K562 (cell line): Measurements from ENCODE around the gene COX4I2. TPM values are rescaled to one million over a fixed set of nuclear protein-coding genes. Genes with fewer than 3 reads are reported as not detected.

Experiments
- ARNT ChIP-seq, 2 experiments: fragments of 450-650 bp; IDR thresholded peaks; 2 replicates each; pipeline ENCODE4 v1.6.1; 2016; ENCODE audit warnings: mild to moderate bottlenecking in 1 of 2
- ATF4 ChIP-seq: fragments of 450-650 bp; formaldehyde crosslinking; IDR thresholded peaks from 2 replicates; pipeline ENCODE4 v1.4.0; 2022; ENCODE audit warnings: mild to moderate bottlenecking, moderate library complexity
- BMI1 ChIP-seq: fragments of 150-350 bp; IDR thresholded peaks from 2 replicates; pipeline ENCODE4 v1.6.1; 2014; ENCODE audit warnings: low read length
- BRCA1 ChIP-seq, 2 experiments: fragments of 450-650 bp in 1 of 2; sonication (generic) in 1 of 2; formaldehyde crosslinking in 1 of 2; IDR thresholded peaks; 2 replicates each; pipeline versions ENCODE4 v1.5.0 to v1.6.1; 2017 to 2020; ENCODE audit warnings: mild to moderate bottlenecking in 1 of 2, missing genetic modification reagents in 1 of 2
- CEBPB ChIP-seq: fragments of 450-650 bp; IDR thresholded peaks from 2 replicates; pipeline ENCODE4 v1.6.1; 2016; ENCODE audit warnings: missing genetic modification characterization, missing compliant biosample characterization
- ELF1 ChIP-seq: fragments of 200-800 bp; sonication (Bioruptor generic); IDR thresholded peaks from 2 replicates; pipeline ENCODE4 v1.6.1; 2016; ENCODE audit warnings: missing genetic modification characterization, missing compliant biosample characterization
- GMEB1 ChIP-seq: fragments of 250-450 bp; sonication (Bioruptor Pico); IDR thresholded peaks from 2 replicates; pipeline ENCODE4 v1.4.0; 2020; ENCODE audit warnings: mild to moderate bottlenecking
- HOMEZ ChIP-seq: fragments of 250-450 bp; sonication (Bioruptor Pico); IDR thresholded peaks from 2 replicates; pipeline ENCODE4 v1.4.0; 2020; ENCODE audit warnings: mild to moderate bottlenecking, moderate library complexity
- KDM2B ChIP-seq: fragments of 250-450 bp; sonication (Bioruptor Pico); IDR thresholded peaks from 2 replicates; pipeline ENCODE4 v1.8.0; 2021; ENCODE audit warnings: mild to moderate bottlenecking, moderate library complexity
- MBD2 ChIP-seq: sonication (generic); IDR thresholded peaks from 2 replicates; pipeline ENCODE4 v1.6.1; 2016; ENCODE audit warnings: low read depth, borderline replicate concordance
- MXD1 ChIP-seq: fragments of 250-450 bp; sonication (Bioruptor Pico); IDR thresholded peaks from 2 replicates; pipeline ENCODE4 v1.8.0; 2021; ENCODE audit warnings: borderline replicate concordance, mild to moderate bottlenecking, moderate library complexity; ENCODE audit not compliant: poor library complexity, severe bottlenecking
- SAFB ChIP-seq: fragments of 200-400 bp; formaldehyde crosslinking; IDR thresholded peaks from 2 replicates; pipeline ENCODE4 v1.6.1; 2017; ENCODE audit warnings: low read depth, low read length, borderline replicate concordance
- SREBF2 ChIP-seq: sonication (generic); formaldehyde crosslinking; IDR thresholded peaks from 2 replicates; pipeline ENCODE4 v1.4.0; 2020; ENCODE audit warnings: mild to moderate bottlenecking, missing genetic modification reagents
- ZNF277 ChIP-seq: fragments of 250-450 bp; sonication (Bioruptor Pico); IDR thresholded peaks from 2 replicates; pipeline ENCODE4 v1.8.0; 2022; ENCODE audit warnings: inconsistent platforms, mild to moderate bottlenecking, moderate library complexity, borderline replicate concordance
- ZNF609 ChIP-seq: sonication (generic); formaldehyde crosslinking; IDR thresholded peaks from 2 replicates; pipeline ENCODE4 v1.8.1; 2023; ENCODE audit warnings: missing genetic modification reagents, mild to moderate bottlenecking, borderline replicate concordance
- polyA plus RNA-seq, 8 experiments: library from polyadenylated mRNA; depleted of rRNA in 4 of 8; stranded (reverse) in 5 of 8; unstranded in 3 of 8; fragments of >200 nt; fragmentation: Nextera tagmentation in 2 of 8; fragmentation: Illumina TruSeq in 1 of 8; extraction: Ambion mirVana in 2 of 8; extraction: Trizol in 1 of 8; gene quantifications; 2 replicates each; pipeline versions ENCODE4 v1.2.1 to v1.2.3, GENCODE V29; 2011 to 2014; ENCODE audit warnings: inconsistent platforms in 1 of 8, missing spikeins in 1 of 8
- total RNA-seq, 7 experiments: library from RNA; depleted of rRNA in 6 of 7; stranded (reverse); fragments of >200 nt in 6 of 7; fragmentation: Illumina TruSeq in 2 of 7; extraction: Trizol in 2 of 7; gene quantifications; 2 replicates each; pipeline versions ENCODE4 v1.2.1 to v1.2.3, GENCODE V29; 2011 to 2021; ENCODE audit warnings: low replicate concordance in 1 of 7

The COX4I2 gene
- total and polyA plus RNA-seq, 9 of the 15 experiments (the other 6 are each of a cell fraction or from before 2014, with no cell fraction given) = not detected

- TF ChIP-seq ZNF609 (CRISPR knock-in tag) (peak; percentile 92), HOMEZ (CRISPR knock-in tag) (no peak), BRCA1 (IDR thresholded peaks at IDR 0.05) (no peak), BRCA1 (CRISPR knock-in tag; IDR thresholded peaks at IDR 0.05) (no peak), SREBF2 (CRISPR knock-in tag) (no peak), MBD2 (peak; percentile 91), ATF4 (CRISPR knock-in tag) (0 out of 2 replicates have a peak, but pooled peaks have one; percentile 31), ZNF277 (no peak), ARNT (IDR thresholded peaks at IDR 0.05) (no peak), KDM2B (peak; percentile 91; the same call in 1 of the 2 replicates), GMEB1 (CRISPR knock-in tag) (no peak), MXD1 (CRISPR knock-in tag) (peak; percentile 13), ELF1 (tag) (no peak), CEBPB (no peak), BMI1 (no peak), SAFB (no peak)
Observed at GRCh38 chr20:31605031-31605901, 32.4 kb upstream of the COX4I2 start, which contains the start of gene ID1 (continued).
